ENCODE data around the gene KCNG1.
"Not testable (repeated sequence)": the region's sequence is repeated elsewhere in the genome, so short reads cannot be mapped to it uniquely, and the experiment has no call there.

Gene KCNG1

GRCh38 chr20:51046021-51046985 is 23.4 kb upstream of the KCNG1 start:
- TF ChIP-seq CTCF (IDR thresholded peaks at IDR 0.05; ENCODE audit: insufficient read depth, low read length, missing control alignments), result no peak
- no peak for DNase-seq (ENCODE audit: low read depth, low spot score)
- no peak overlapping the region for H3K4me3 ChIP-seq (ENCODE audit: low read depth, low read length)
- ChIA-PET CTCF (no interaction called here), POLR2A (no interaction called here)

GRCh38 chr20:51045492-51045891 is 22.6 kb upstream of the KCNG1 start:
- CTCF ChIA-PET, result interaction anchor here (1.1 kb wide), 1 partner anchor 11 kb away, joined by 3 read pairs; no protein-coding TSS in a partner anchor
- POLR2A ChIA-PET, result not testable (repeated sequence)

GRCh38 chr20:51044796-51045195 is 21.9 kb upstream of the KCNG1 start:
- CTCF ChIA-PET, result interaction anchor here (0.9 to 1.1 kb wide), 2 partner anchors 10 kb away, joined by 3 to 4 read pairs; no protein-coding TSS in a partner anchor
- POLR2A ChIA-PET, result no interaction called here
- no peak for TF ChIP-seq CTCF (IDR thresholded peaks at IDR 0.05; ENCODE audit: insufficient read depth, low read length, missing control alignments)
- DNase-seq (ENCODE audit: low read depth, low spot score), result no peak
- no peak overlapping the region for H3K4me3 ChIP-seq (ENCODE audit: low read depth, low read length)

More at GRCh38 chr20:51045492-51045891, 22.6 kb upstream of the KCNG1 start:
- not testable (repeated sequence) for DNase-seq (ENCODE audit: low read depth, low spot score); H3K4me3 ChIP-seq (ENCODE audit: low read depth, low read length)

GRCh38 chr20:51043811-51044210 is 20.9 kb upstream of the KCNG1 start:
- peak; percentile 29 for DNase-seq (ENCODE audit: low read depth, low spot score)
- no peak overlapping the region for H3K4me3 ChIP-seq (ENCODE audit: low read depth, low read length)
- TF ChIP-seq CTCF (IDR thresholded peaks at IDR 0.05; ENCODE audit: insufficient read depth, low read length, missing control alignments), result no peak
- ChIA-PET POLR2A (interaction anchor here (1.0 kb wide), 1 partner anchor 9 kb away, joined by 3 read pairs; no protein-coding TSS in a partner anchor), CTCF (interaction anchor here (1.6 to 2.5 kb wide), 3 partner anchors 9 to 35 kb away, joined by 3 to 12 read pairs (median 6); no protein-coding TSS in a partner anchor)

- DNase-seq (ENCODE audit: low read depth, low spot score), result no peak
- peak; percentile 13 for TF ChIP-seq CTCF (IDR thresholded peaks at IDR 0.05; ENCODE audit: insufficient read depth, low read length, missing control alignments)
- H3K4me3 ChIP-seq (ENCODE audit: low read depth, low read length), result no peak overlapping the region
- ChIA-PET CTCF (interaction anchor here (1.0 to 2.5 kb wide), 4 partner anchors 8 to 34 kb away, joined by 3 to 12 read pairs (median 6); no protein-coding TSS in a partner anchor), POLR2A (no interaction called here)
Observed at GRCh38 chr20:51042657-51043247, 19.8 kb upstream of the KCNG1 start.

- ChIA-PET CTCF (interaction anchor here (1.0 to 2.5 kb wide), 3 partner anchors 8 to 27 kb away, joined by 5 to 12 read pairs (median 6); no protein-coding TSS in a partner anchor), POLR2A (no interaction called here)
- no peak overlapping the region for H3K4me3 ChIP-seq (ENCODE audit: low read depth, low read length)
- DNase-seq (ENCODE audit: low read depth, low spot score), result no peak
- TF ChIP-seq CTCF (IDR thresholded peaks at IDR 0.05; ENCODE audit: insufficient read depth, low read length, missing control alignments), result no peak
Observed at GRCh38 chr20:51042064-51042463, 19.2 kb upstream of the KCNG1 start.

All from AG04449 (cell line).